HG02852 (cell line): ENCODE data around the gene SCUBE2.

Source experiments
- ATAC-seq: cut with Tn5 transposase; IDR thresholded peaks from one replicate; pipeline ENCODE4 v1.9.1; 2021; ENCODE audit warnings: mild to moderate bottlenecking, moderate library complexity; ENCODE audit not compliant: unreplicated experiment

The SCUBE2 gene

DNA sequence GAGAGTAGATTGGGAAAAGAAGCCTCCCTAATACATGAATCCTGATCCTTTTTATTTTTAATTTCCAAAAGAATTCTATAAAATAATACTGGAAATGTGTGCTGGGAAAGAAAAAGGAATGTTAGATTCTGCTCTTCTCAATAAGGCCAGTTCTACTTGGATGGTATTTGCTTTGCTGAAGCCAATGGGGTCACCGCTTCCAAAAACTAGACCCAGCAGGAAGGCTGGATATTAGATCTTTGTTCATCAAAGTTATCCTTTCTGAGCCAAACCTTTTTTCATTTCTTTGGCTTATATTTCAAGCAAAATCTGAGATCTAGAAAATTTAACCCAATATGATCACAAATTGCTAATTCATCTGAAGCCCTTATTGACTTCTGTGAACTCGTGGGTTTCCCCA lies 41.4 kb downstream of the SCUBE2 start:
- ATAC-seq, result no peak

DNA sequence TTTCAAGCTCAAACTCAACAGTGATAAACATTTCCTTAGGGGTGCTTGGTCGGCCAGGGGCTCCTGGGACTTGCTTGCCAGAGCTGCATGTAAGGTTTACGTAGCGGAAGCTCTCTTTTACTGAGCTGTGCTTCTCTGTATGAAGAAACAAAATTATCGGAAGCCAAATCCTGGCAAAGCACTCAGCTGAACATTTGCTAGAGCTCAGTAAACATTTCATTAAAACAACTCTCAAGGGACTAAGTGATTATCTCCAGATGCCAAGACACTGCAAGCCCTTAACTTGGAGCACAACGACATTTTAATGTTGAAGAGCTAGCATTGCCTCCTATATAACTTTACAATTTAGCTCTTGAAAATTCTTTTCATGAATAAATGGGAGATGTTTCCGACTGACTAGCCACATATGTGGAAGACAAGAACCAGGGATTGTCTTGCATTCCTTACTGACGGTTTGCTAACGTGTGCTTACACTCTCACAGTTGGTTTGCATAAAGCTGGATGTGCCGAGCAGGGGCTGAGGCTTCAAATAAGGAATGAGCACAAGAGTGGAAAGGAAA lies 43.4 kb downstream of the SCUBE2 start:
- no peak for ATAC-seq

DNA sequence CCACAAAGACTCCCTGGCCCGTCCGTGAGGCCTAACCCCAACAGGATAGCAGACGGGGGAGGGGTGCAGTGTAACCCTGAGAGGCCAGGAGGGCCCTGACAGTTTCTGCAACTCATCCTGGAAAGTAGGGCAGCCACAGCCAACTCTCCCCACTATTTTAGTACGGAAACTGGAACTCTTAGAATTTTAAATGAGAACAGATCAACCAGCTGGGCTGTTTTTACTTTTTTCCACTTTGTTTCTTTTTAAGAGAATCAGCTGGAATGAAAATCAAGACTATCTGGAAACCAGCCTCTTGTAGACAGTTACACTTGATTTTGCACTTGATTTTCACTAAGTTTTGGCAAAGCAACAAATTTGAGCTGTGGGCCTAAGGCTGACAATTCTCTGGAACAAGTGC lies 44.9 kb downstream of the SCUBE2 start:
- ATAC-seq, result no peak

DNA sequence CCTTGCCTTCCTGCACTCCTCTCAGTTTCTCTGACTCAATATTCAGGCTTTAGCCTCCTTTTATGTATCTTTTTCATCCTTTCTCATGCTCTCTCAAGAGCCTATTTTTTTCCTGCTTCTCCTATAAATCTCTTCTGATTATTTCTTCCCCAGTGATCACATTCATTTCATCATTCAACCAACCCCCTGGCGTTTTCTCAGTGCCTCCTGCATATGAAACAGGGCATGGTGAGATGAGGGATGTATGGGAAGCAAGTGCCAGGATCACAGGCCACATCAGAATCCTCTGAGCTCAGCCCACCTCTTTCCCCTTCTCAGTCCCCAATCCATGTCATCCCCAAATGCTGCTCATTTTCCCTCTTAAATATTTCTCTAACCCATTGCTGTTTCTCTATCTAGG lies 48.9 kb downstream of the SCUBE2 start:
- no peak for ATAC-seq

DNA sequence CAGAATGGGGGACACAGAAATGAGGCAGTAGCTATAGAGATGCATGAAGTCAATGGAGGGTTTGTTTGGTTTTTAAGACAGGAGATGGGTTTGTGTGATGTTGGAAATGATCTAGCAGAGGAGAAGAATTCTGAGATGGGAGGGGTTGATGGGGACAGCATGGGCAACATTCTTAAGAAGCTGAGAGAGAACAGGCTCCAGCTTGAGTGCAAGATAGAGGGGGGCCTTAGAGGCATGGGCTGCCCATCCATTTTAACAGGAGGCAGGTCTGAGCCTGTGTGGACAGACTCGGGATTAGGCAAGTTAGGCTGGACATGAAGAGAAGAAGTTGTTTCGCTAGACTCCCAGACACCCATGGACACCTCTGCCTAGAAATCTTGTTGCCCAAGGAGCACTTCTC lies 49.7 kb downstream of the SCUBE2 start:
- ATAC-seq, result no peak

DNA sequence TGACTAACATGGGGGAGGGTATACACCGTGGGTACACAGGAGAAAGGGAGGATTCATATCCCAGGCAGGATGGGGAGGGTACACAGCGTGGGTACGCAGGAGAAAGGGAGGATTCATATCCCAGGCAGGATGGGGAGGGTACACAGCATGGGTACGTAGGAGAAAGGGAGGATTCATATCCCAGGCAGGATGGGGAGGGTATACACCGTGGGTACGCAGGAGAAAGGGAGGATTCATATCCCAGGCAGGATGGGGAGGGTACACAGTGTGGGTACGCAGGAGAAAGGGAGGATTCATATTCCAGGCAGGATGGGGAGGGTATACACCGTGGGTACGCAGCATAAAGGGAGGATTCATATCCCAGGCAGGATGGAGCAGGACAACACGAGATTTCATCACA lies 51.0 kb downstream of the SCUBE2 start:
- no peak for ATAC-seq

DNA sequence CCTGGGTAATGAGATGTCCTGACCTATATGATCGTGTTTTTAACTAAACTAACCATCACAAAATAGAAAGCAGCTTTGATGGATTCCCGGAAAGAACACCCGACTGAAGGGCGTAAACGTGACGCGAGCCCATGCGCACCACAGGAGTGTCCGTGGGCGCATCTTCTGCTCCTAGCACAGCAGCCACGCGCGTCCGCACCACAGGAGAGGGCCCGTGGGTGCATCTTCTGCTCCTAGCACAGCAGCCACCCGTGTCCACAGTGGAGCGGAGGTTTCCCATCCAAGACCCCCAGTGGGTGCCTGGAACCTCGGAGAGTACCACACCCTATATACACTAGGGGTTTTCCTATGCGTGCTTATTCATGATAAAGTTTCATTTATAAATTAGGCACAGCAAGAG lies 51.5 kb downstream of the SCUBE2 start:
- ATAC-seq, result no peak

DNA sequence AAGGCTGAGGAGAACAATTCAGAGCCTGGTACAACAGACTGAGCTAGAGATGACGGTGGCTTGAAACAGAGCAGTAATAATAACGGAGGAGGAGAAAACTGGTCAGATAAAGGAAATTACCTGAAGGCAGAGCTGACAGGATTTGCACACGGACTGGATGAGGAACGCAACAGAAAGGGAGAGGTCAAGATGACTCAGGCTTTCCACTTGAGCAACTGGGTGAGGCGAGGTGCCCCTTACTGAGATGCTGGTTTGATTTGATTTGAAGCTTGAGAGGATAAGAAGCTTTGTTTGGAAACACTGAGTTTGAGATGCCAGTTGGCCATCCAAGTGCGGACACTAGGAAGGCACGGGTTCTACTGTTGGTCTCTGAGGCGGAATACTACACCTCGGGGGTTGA lies 52.2 kb downstream of the SCUBE2 start:
- ATAC-seq, result no peak

DNA sequence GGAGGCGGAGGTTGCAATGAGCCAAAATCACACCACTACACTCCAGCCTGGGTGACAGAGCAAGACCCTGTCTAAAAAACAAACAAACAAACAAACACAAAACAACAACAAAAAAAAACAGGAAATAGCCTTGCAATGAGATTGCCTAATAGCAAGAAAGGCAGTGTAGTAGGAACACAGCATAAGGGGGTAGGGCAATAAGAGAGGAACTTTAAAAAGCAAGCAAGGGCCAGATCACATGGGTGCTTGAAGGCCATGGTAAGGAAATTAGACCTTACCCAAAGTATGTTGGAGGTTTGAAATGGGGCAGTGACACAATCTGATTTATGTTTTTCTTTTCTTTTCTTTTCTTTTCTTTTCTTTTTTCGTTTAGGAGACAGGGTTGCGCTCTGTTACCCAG lies 52.9 kb downstream of the SCUBE2 start:
- ATAC-seq, result no peak

DNA sequence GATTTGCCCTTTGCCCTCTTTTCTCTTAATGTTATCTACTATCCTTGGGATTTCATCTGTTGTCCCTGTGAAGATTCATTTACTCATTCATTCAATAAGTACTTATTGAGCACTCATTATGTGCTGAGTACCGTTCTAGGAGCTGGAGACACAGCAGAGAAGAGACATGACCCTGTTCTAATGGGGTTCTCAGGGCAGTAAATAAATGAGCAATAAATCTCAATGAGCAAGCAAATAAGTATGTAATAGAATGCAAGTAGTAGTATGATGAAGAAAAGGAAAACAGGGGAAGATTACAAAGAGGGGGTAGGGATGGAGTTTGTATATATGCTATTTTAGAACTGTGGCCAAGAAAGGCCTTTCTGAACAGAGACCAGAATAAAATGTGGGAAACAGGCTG lies 53.4 kb downstream of the SCUBE2 start:
- ATAC-seq, result no peak

DNA sequence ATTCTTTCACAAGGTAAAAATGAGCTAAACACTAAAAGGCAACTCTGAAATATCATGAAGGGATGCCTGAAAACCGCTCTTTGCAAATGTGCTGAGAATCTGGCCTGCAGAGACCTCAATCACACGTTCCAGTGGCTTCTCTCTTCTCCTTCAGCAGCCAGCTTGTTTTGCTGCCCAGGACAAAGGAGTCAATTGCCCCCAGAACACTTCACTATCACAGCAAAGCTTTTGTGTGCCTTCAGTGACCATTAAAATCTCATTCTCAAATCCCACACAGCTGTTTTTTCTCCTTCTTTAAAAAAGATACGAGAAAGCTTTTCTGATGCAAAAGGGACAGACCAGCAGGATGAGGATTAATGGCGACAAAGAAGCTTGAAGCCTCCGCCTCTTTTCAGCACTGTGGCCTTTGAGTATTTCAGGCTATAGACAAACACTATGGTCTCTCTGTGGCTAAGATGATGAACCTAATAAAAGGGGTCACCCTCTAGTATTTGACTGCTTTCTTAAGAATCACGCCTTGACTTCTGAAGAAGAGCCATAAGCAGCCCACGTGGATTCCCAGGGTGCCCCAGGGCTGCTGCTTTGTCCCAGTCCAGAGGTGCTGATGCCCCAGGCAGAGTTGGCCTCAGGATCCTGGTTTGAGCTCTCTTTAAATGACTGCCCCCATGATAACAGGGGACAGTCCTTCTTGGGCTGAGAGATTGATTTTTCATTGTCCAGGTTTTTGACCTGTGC lies 54.2 kb downstream of the SCUBE2 start:
- ATAC-seq, result no peak

DNA sequence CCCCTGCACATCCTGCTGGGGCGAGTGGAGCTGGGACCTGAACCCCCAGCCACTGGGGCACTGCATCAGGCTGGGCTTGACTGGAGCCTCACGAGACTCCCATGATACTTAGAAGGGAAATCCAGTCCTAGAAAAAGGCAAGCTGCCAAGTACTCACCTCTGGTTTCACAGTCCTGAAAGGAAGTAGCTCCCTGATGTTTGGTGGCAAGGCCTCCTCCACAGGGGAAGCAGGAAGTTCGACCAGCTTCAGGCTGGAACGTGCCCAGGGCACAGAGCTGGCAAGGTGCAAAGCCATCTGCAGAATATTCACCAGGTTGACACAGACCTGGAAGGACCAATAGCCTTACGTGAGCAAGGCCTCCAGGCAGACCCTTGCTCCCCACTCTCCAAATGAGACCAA lies 60.8 kb downstream of the SCUBE2 start:
- no peak for ATAC-seq

DNA sequence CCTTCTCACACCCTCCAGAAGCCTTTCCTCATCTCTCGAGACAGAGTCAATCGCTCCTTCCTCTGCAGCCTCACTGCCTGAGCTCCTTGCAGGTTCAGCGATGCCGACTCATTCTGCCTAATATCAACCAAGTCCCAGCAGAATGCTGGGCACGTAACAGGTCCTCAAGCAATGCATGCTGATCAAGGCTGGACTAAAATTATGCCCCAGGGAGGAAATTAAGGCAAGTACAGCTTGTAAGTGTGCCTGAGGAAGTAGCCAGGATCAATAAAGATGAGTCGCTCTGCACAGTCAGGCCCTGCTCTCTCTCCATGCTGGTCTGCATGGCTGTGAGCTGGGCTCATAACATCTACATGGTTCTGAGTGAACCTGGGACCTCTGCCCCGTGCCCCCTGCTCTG lies 62.0 kb downstream of the SCUBE2 start:
- ATAC-seq, result no peak

DNA sequence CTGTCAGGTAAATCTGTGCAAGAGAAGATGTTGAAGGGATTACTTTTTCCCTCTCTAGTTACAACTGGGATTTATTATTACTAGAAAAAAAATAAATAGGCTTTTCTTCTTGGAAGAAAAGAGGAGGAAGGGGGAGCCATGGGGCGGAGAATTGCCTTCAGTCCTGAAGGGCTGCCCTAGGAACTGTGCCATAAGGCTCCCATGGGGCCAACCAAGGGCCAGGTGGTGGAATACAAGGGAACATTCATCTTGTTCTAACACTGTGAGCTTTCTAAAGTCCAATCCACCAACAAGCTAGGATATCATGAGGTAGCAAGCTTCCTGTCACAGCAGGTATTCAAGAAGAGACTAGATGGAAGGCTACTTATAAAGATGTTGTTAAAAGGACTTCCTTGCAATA lies 62.8 kb downstream of the SCUBE2 start:
- ATAC-seq, result no peak

DNA sequence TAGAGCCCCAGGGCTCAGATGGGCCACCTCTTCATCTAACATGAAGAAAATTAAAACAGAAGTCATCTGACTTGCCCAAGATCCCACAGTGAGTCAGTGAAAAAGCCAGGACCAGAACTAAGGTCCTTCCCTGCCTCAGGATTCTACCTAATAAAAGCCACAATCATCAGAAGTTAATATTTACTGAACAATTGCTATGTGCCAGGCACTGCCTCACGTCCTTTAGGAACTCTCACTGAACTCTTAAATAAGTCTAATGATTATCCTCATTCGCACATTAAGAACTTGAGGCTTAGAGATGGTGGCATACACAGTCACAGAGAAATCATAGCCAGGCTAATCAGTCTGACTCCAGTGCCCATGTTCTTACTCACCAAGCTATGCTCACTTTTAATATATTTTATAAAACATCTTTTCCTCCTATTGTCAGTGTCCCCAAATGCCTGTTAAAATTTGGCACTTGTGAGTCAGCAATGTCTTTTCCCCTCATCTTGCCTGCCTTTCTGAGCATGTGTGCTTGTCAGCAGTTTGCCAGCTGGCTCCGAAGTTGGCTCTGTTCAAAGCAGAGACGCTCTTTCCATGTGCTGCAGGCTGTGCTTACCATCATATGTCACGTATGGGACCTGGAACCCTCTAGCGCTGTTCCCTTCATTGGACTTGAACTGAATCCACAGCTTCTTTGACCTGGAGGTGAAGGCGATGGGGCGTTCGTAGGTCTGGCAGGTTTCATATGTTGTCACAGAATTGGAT lies 66.1 kb downstream of the SCUBE2 start:
- ATAC-seq, result no peak

DNA sequence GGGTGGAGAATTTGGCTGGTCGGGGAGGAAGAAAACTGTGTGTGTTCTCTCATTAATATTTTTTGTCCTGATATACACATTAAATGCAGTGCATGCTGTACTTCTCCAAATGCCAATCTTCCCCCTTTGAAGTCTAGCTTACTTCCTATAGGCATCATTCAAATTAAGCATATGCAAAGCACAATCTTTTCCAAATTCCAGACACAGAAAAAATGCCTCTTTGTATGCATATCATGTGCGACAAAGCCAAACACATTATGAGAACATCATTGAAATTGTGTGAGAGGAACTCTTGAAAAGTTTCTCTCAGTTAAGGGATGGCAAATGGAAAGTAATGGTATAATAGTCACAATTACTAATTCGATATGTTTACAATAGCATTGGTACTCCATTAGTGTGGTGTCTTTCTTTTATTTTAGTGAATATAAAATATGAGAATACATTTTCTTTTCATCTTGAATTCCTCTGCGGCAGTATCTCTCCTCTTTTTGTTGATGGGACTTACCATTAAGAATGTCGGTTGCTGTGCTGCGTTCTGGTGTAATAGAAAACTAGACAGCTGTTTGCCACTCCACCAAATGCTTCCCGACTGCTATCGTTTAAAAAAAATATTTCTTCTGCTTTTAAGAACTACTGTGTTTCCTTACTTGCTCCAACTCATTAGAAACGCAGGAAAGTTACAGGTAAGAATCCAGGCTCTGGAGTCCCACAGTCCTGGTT lies 68.3 kb downstream of the SCUBE2 start:
- no peak for ATAC-seq

DNA sequence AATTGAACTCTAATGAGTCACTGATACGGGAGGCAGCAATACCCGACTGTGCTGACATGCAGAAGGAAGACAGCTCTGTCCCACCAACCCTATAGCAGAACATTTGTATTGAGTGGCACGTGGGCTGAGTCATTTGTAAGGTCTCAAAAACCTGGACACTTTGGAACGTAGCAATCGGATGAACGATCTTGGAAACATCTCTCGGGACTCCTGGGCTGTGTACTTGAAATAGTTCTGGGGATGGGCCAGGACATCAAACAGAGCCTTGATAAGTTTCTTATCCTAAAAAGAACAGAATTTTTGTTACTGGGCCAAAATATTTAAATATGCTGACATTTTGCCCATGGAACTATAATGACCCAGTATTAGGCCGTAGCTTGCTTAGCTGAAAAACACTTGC lies 70.5 kb downstream of the SCUBE2 start:
- no peak for ATAC-seq

DNA sequence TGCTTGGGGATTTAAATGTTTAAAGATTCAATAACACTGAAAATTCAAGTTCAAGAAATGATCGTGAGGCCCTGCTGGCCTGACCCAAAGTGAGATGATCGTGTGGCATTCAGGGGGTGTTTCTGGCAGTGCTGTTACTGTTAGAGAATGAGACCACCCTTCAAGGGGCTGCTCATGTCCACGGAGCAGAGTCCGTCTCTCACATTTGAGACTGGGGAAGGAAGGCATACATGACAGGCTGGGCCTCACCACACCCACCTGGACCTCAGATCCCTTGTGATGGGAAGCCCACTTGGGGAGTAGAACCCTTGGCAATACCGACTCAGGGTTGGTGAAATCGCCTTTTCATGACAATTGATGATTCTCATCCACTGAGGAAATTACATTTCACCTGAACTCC lies 71.5 kb downstream of the SCUBE2 start:
- ATAC-seq, result no peak

DNA sequence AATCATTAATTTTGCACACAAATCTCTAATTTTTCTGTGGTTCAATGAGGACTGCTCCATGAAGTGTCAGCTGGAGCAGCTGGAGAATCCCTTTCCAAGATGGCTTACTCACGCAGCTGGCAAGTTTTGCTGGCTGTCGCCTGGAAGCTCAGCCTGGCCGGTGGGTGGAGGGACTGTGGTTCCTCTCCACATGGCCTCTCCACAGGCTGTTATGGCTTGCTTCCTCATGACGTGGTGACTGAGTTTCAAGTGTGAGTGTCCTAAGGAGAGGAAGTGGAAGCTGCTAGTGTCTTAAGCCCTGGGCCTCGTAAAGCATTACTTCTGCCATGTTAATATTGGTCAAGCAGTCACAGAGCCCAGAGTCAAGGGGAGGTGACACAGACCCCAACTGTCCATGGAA lies 73.6 kb downstream of the SCUBE2 start:
- no peak for ATAC-seq

DNA sequence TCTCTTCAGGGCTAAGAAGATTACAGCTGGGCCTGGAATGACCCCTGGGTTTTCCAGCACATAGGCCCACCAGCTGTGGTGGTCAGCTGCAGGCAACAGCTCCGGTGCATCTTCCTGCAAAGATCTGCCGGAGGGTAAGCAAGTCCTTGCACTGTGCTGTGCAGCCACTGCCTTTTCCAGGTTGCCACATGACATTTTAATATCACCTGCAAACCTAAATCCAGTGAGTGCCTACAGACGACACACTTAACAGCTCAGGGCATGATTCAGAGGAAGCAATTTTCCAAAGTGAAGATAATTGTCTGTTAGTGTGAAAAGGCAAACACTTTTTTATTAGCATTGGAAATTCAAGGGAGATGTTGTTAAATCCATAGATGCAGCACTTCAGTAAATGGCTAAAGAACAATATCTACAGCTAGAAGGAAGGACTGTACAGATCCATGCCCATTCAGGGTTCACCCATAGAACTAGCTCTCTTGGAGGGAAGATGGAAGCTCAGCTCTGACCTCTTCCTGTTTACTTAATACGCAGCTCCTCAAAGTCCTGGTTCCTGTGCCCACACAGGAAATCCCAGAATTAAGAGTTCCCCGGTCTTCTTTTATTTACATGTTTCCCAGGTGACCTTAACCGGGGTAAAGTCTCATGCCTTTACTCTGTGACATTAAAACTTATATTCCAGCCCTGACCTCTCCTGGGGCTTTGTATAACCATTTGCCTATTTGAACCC lies 74.3 kb downstream of the SCUBE2 start:
- no peak for ATAC-seq

DNA sequence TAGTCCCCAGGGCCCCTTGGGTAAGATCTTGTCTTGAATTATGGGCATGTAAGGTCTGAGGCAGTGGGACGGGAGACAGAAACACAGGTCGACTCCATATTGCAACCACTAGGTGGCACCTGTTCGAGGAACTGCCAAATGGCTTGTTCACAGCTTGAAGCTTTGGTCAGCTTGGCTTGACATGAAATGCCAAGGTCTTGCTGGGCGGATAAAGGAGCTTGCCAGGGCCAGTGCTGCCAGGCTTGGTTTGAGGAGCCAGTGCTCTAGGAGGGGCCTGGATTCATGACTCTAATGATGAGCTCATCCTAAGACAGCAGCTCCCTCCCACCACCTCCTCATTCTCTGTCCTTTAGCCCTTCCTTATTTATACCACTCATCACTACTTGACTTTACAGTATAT lies 75.7 kb downstream of the SCUBE2 start:
- peak; percentile 62 for ATAC-seq
